Fibroblast of villous mesenchyme (primary cell): ENCODE results near the gene RASA3. TPM values are rescaled to one million over a fixed set of nuclear protein-coding genes. Genes with fewer than 3 reads are reported as not detected.
A peak's percentile ranks its signal among the peaks of the same experiment; 100 is the strongest.

Experiments used
- DNase-seq: peaks from one replicate; pipeline ENCODE4 v3.0.0-alpha.2; 2010; ENCODE audit warnings: low read depth
- H3K4me3 ChIP-seq: 2 replicates; pipeline ENCODE4 v1.5.1; 2011; ENCODE audit warnings: low read depth, mild to moderate bottlenecking, low read length
- CTCF ChIP-seq: IDR thresholded peaks from 2 replicates; pipeline ENCODE4 v1.5.1; 2012; ENCODE audit warnings: low read depth, mild to moderate bottlenecking, low read length; ENCODE audit not compliant: insufficient read depth
- total RNA-seq: library from RNA; depleted of rRNA; stranded (reverse); fragments of >200 nt; gene quantifications from 2 replicates; pipeline ENCODE4 v1.2.3, GENCODE V29; 2012

The RASA3 gene
- total RNA-seq, 1 donor = 34.1 TPM

- no peak for TF ChIP-seq CTCF
- DNase-seq = peak; percentile 95
- H3K4me3 ChIP-seq = no peak overlapping the region
These were observed 85.0 kb downstream of the RASA3 start for GRCh38 chr13:114047358-114047881.

- no peak overlapping the region for H3K4me3 ChIP-seq
- TF ChIP-seq CTCF = no peak
- DNase-seq = no peak
These were observed 85.9 kb downstream of the RASA3 start for GRCh38 chr13:114046431-114046975.

- TF ChIP-seq CTCF = no peak
- peak; percentile 56 for DNase-seq
These were observed 87.2 kb downstream of the RASA3 start for GRCh38 chr13:114045113-114045735.

GRCh38 chr13:114044486-114044885, 87.9 kb downstream of the RASA3 start:
- TF ChIP-seq CTCF = no peak
- DNase-seq = peak; percentile 99
- H3K4me3 ChIP-seq = no peak overlapping the region

More at GRCh38 chr13:114045113-114045735, 87.2 kb downstream of the RASA3 start:
- no peak overlapping the region for H3K4me3 ChIP-seq

GRCh38 chr13:114043421-114044053, 88.9 kb downstream of the RASA3 start:
- peak; percentile 100 for DNase-seq
- TF ChIP-seq CTCF = peak; percentile 48
- peak overlapping the region; percentile 1 for H3K4me3 ChIP-seq

- TF ChIP-seq CTCF = no peak
- no peak for DNase-seq
These were observed 90.2 kb downstream of the RASA3 start for GRCh38 chr13:114042066-114042815.

More at GRCh38 chr13:114042066-114042815, 90.2 kb downstream of the RASA3 start:
- no peak overlapping the region for H3K4me3 ChIP-seq
